NCI-H748 treated with DMSO at 0.1 percent for 48 hours (cell line): ENCODE measurements around the gene ZSCAN5B.

Source experiments
- DNase-seq: peaks from one replicate; lab custom pipeline; 2025; lab: John Stamatoyannopoulos, UW

ZSCAN5B gene

GRCh38 chr19:56144831-56145230 is 52.8 kb downstream of the ZSCAN5B start:
- DNase-seq, result no peak

GRCh38 chr19:56144376-56144775 is 53.2 kb downstream of the ZSCAN5B start:
- DNase-seq, result no peak

- no peak for DNase-seq
These were observed 54.6 kb downstream of the ZSCAN5B start for GRCh38 chr19:56142897-56143434.

- peak; percentile 19 for DNase-seq
These were observed 55.3 kb downstream of the ZSCAN5B start for GRCh38 chr19:56142087-56142787.

- DNase-seq, result no peak
These were observed 56.1 kb downstream of the ZSCAN5B start for GRCh38 chr19:56141417-56141993.

GRCh38 chr19:56140583-56141416 is 56.8 kb downstream of the ZSCAN5B start, which contains the start of gene ZNF444:
Gene ZNF444, plus strand, starts transcription at chr19:56141287. Its CDS starts 5,625 bp downstream, at chr19:56146912.
- DNase-seq, result peak; percentile 100

GRCh38 chr19:56139847-56140582 is 57.6 kb downstream of the ZSCAN5B start:
- peak; percentile 33 for DNase-seq
